IPS-18c (cell line): Measurements from ENCODE around the gene CDC14A.

Source experiments
- H3K4me3 ChIP-seq: 2 replicates; pipeline ENCODE4 v1.7.0; 2013; ENCODE audit warnings: low read depth, mild to moderate bottlenecking, low read length, moderate library complexity; ENCODE audit not compliant: insufficient read depth
- H3K9me3 ChIP-seq: one replicate; pipeline ENCODE4 v1.6.1; 2013; ENCODE audit warnings: mild to moderate bottlenecking, low read length, moderate library complexity; ENCODE audit not compliant: control insufficient read depth, insufficient read depth

The CDC14A gene

DNA sequence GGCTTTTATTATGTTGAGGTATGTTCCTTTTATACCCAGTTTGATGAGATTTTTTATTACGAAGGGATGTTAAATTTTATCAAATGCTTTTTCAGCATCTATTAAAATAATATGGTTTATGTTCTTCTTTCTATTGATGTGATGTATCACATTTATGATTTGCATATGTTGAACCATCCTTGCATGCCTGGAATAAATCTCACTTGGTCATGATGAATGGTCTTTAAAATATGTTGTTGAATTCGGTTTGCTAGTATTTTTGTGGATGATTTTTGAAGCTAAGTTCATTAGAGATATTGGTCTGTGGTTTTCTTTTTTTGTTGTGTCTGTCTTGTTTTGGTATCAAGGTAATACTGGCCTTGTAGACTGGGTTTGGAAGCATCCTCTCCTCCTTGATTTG lies 199.7 kb downstream of the CDC14A start:
- Histone ChIP-seq H3K4me3 (no peak overlapping the region), H3K9me3 (no peaks in the 10 kb centered on the region)

DNA sequence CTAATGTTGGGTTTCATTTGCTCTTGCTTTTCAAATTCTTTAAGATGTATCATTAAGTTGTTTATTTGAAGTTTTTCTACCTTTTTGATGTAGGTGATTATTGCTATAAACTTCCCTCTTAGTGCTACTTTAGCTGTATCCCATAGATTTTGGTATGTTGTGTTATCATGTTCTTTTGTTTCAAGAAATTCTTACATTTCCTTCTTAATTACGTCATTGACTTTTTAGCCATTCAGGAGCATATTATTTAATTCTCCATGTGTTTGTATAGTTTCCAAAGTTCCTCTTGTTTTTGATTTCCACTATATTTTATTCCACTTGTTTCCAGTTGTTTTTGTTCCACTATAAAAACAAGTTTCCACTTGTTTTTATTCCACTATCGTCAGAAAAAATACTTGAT lies 200.6 kb downstream of the CDC14A start:
- no peaks in the 10 kb centered on the region for H3K9me3 ChIP-seq
- H3K4me3 ChIP-seq = no peak overlapping the region

DNA sequence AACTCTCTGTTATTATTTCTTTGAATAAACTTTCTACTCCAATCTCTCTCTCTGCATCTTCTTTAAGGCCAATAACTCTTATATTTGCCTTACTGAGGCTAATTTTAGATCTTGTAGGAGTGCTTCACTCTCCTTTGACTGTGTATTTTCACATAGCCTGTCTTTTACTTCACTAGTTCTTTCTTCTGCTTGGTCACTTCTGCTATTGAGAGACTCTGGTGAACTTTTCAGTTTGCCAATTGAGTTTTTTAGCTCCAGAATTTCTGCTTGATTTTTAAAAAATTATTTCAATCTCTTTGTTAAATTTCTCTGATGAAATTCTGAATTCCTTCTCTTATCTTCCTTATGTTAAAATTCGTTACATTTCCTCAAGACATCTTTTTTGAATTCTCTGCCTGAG lies 203.9 kb downstream of the CDC14A start:
- Histone ChIP-seq H3K9me3 (no peaks in the 10 kb centered on the region), H3K4me3 (no peak overlapping the region)

DNA sequence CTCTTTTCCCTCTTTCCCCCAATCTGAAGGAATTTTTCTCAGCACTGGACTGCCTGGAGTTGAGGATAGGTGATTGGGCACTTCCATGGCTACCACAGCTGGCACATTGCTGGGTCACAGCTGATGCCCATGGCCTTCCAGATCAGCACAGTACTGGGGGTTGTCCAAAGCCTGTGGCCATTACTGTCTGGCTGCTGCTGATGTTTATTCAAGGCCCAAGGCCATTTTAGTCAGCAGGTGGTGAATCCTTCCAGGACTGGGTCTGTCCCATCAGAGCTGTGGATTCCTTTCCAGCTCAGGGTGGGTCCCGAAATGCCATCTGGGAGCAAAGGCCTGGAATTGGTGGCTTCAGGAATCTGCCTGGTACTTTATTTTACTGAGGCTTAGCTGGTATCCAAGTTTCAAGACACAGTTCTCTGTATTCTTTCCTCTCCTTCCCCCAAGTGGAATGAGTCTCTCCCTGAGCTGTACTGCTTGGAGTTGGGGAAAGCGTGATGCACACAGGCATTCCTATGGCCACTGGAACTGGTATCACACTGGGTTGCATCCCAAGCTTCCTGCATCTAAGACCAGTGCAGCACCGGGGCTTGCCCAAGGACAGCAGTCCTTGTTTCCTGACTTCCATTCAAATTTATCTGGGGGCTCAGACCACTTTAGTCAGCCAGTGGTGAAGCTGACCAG lies 204.8 kb downstream of the CDC14A start:
- no peaks in the 10 kb centered on the region for H3K9me3 ChIP-seq
- H3K4me3 ChIP-seq = no peak overlapping the region

DNA sequence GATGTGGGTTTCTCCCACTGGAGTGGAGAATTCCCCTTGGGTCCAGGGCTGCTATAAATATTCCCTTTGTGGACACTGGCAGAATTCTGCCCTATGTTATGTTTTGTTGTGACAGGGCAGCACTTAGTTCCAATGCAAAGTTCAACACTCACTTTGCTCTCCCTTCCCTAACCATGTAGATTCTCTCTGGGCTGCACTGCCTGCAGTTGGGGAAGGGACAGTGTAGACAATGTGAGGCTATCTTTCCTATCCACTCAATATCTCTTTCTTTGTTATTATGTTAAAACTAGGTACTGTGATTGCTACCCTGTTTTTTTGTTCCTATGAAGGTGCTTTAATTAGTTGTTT lies 205.3 kb downstream of the CDC14A start:
- Histone ChIP-seq H3K4me3 (no peak overlapping the region), H3K9me3 (no peaks in the 10 kb centered on the region)

DNA sequence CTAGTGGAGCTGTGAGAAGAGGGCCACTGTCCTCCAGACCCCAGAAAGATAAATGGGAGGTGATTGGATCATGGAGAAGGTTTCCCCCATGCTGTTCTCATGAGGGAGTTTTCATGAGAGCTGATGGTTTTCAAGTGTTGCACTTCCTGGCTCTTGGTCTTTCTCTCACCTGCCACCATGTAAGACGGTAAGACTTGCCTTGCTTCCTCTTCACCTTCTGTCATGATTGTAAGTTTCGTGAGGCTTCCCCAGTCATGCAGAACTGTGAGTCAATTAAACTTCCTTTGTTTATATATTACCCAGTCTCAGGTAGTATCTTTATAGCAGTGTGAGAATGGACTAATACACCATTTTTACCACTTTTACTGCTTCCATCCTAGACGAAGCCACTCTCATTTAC lies 213.2 kb downstream of the CDC14A start:
- no peaks in the 10 kb centered on the region for H3K9me3 ChIP-seq

DNA sequence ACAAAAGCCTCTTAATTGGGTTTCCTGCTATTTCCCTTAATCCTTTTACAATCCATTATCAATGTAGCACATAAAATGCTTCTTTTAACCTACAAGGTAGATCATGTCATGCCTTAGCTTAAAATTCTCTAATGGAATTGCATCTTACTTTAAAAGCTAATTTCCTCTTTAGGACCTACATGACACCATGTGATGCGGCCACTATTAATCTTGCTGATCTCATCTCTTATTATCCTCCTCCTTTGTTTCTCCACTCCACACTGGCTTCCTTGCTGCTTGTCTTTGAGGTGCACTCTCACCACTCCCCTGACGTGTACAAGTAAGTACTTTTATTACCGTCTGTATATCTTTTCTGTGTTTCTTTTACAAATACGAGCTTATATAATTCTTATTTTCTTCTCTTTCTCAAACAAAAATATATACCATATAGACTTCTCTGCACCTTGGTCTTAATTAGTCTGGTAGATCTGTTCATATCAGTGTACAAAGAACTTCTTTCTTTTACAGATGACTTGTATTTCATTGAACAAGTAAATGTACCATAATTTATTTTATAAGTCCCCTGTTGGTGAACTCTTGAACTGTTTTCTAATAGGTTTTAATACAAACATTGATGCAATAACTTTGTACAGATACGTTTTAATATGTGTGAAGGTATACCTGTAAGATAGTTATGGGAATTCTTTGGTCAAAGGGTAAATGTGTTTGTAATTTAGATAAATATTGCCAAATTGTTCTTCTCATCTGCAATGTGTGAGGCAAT lies 213.8 kb downstream of the CDC14A start:
- no peaks in the 10 kb centered on the region for H3K9me3 ChIP-seq
- H3K4me3 ChIP-seq = no peak overlapping the region

More for the DNA sequence above, 213.2 kb downstream of the CDC14A start:
- no peak overlapping the region for H3K4me3 ChIP-seq

DNA sequence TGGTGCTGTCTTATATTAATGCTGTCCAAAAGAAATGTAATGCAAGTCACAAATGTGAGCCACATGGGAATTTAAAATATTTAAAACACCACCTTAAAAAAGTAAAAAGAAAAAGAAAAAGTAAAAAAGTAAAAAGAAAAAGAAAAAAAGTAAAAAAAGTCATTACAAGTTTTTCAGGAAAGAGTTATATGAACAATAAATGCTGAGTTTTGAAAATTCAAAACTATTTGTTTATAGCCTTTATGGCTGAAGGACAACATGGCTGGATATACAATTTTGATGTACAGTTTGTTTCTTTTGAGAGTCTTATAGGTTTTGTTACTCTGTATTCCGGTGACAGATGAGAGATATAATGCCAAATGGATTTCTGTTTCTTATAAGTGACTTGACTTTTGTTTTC lies 214.8 kb downstream of the CDC14A start:
- no peak overlapping the region for H3K4me3 ChIP-seq
- H3K9me3 ChIP-seq = no peaks in the 10 kb centered on the region
